ENCODE data around the gene TTYH3. TPM values are rescaled to one million over a fixed set of nuclear protein-coding genes. Genes with fewer than 3 reads are reported as not detected.
"Not testable (repeated sequence)": the region's sequence is repeated elsewhere in the genome, so short reads cannot be mapped to it uniquely, and the experiment has no call there.

Gene TTYH3
- total RNA-seq, 2 donors from 2014 or later: 145 to 152 TPM

DNA sequence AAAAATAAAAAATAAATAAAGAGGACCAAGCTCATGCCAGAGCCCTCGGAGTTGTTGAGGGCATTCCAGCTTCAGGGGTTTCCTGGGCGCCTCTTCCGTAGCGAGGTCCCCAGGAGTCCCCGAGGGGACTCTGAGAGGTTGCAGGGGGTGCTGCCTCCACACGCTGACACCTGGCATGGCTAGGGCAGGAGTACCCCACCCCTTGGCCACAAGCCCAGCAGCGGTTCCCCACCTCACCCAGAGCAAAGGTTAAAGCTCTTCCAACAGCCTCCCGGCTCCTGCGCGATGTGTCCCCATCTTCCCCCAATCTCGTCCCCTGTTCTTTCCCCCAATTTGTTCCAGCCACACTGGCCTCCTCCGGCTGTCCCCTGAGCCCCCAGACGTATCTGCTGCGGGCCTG, 60.8 kb downstream of the TTYH3 start:
- no peaks in the 10 kb centered on the region for H3K9me3 ChIP-seq (ENCODE audit: control insufficient read depth, low read length)
- Mint-ChIP-seq H3K36me3 (ENCODE audit: low read depth) (no peaks in the 10 kb centered on the region), H3K27me3 (ENCODE audit: insufficient read depth) (peaks cover 27% of the 10 kb centered on the region), H3K4me3 (no peak overlapping the region), H3K9me3 (no peaks in the 10 kb centered on the region), H3K27ac (peak overlapping the region; percentile 13), H3K4me1 (peaks cover 6% of the 10 kb centered on the region)
- H3K27ac ChIP-seq (ENCODE audit: low read depth, low read length): no peak overlapping the region
- H3K9ac ChIP-seq (ENCODE audit: extremely low read depth, low read length, poor library complexity, severe bottlenecking): no peak overlapping the region
- no peak for DNase-seq
- 92 to 93% methylated on average over 6 to 14 of the region's 14 CpGs for WGBS, 2 experiments (ENCODE audit: insufficient coverage in 1 of 2, insufficient read length in 1 of 2)
- H3K36me3 ChIP-seq (ENCODE audit: control insufficient read depth, insufficient read depth, low read length): no peaks in the 10 kb centered on the region
- H3K27me3 ChIP-seq (ENCODE audit: control insufficient read depth, insufficient read depth, low read length, poor library complexity, severe bottlenecking): peaks cover 24% of the 10 kb centered on the region
- H3K4me1 ChIP-seq (ENCODE audit: control insufficient read depth, insufficient read depth, low read length): no peaks in the 10 kb centered on the region
- TF ChIP-seq, protein P1, sequence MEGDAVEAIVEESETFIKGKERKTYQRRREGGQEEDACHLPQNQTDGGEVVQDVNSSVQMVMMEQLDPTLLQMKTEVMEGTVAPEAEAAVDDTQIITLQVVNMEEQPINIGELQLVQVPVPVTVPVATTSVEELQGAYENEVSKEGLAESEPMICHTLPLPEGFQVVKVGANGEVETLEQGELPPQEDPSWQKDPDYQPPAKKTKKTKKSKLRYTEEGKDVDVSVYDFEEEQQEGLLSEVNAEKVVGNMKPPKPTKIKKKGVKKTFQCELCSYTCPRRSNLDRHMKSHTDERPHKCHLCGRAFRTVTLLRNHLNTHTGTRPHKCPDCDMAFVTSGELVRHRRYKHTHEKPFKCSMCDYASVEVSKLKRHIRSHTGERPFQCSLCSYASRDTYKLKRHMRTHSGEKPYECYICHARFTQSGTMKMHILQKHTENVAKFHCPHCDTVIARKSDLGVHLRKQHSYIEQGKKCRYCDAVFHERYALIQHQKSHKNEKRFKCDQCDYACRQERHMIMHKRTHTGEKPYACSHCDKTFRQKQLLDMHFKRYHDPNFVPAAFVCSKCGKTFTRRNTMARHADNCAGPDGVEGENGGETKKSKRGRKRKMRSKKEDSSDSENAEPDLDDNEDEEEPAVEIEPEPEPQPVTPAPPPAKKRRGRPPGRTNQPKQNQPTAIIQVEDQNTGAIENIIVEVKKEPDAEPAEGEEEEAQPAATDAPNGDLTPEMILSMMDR (conservative IDR thresholded peaks at IDR 0.05): no peak
- H3K4me3 ChIP-seq (ENCODE audit: low read length): no peak overlapping the region

DNA sequence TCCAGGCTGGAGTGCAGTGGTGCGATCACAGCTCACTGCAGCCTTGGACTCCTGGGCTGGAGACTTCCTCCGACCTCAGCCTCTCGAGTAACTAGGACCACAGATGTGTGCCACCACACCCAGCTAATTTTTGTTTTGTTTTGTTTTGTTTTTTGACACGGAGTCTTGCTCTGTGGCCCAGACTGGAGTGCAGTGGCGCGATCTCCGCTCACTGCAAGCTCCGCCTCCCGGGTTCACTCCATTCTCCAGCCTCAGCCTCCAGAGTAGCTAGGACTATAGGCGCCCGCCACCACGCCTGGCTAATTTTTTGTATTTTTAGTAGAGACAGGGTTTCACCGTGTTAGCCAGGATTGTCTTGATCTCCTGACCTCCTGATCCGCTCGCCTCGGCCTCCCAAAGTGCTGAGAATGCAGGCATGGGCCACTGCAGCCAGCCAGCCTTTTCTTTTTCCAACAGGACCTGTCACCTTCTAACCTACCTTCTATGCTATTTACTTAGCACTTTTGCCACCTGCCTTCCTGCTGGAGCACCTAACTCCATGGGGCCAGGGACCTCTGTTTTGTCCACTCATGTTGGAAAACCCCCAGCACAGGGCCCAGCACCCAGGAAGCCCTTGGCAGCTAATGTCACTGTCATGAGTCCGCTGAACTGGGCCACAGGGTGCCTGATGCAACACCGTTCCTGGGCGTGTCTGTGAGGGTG, 61.8 kb downstream of the TTYH3 start:
- not testable (repeated sequence) for H3K9me3 ChIP-seq (ENCODE audit: control insufficient read depth, low read length); DNase-seq; H3K9ac ChIP-seq (ENCODE audit: extremely low read depth, low read length, poor library complexity, severe bottlenecking); H3K36me3 ChIP-seq (ENCODE audit: control insufficient read depth, insufficient read depth, low read length); H3K27ac ChIP-seq (ENCODE audit: low read depth, low read length); H3K27ac Mint-ChIP-seq; H3K9me3 Mint-ChIP-seq; H3K4me1 Mint-ChIP-seq; H3K4me3 Mint-ChIP-seq; H3K4me3 ChIP-seq (ENCODE audit: low read length); H3K4me1 ChIP-seq (ENCODE audit: control insufficient read depth, insufficient read depth, low read length); H3K36me3 Mint-ChIP-seq (ENCODE audit: low read depth)
- H3K27me3 Mint-ChIP-seq (ENCODE audit: insufficient read depth): peaks cover 21% of the 10 kb centered on the region
- peaks cover 15% of the 10 kb centered on the region for H3K27me3 ChIP-seq (ENCODE audit: control insufficient read depth, insufficient read depth, low read length, poor library complexity, severe bottlenecking)
- 93 to 97% methylated on average over 16 to 18 of the region's 19 CpGs for WGBS, 2 experiments (ENCODE audit: insufficient coverage in 1 of 2, insufficient read length in 1 of 2)

DNA sequence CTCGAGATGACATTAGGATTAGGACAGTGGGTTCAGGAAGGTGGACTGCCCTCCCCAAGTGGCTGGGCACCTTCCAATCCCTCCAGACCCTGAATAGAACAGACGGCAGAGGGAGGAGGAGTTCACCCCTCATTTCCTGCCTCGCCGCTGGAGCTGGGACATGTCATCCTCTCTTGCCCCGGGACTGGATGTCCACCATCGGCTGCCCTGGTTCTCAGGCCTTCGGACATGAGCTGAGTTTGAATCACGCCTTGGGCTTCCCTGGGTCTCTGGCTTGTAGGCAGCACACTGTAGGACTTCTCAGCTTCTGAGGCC, 62.3 kb downstream of the TTYH3 start:
- H3K36me3 Mint-ChIP-seq (ENCODE audit: low read depth); H3K9me3 Mint-ChIP-seq; DNase-seq; H3K4me1 ChIP-seq (ENCODE audit: control insufficient read depth, insufficient read depth, low read length); H3K4me3 ChIP-seq (ENCODE audit: low read length); H3K36me3 ChIP-seq (ENCODE audit: control insufficient read depth, insufficient read depth, low read length); H3K9ac ChIP-seq (ENCODE audit: extremely low read depth, low read length, poor library complexity, severe bottlenecking); H3K27ac Mint-ChIP-seq; H3K27ac ChIP-seq (ENCODE audit: low read depth, low read length); H3K4me3 Mint-ChIP-seq; H3K4me1 Mint-ChIP-seq; H3K9me3 ChIP-seq (ENCODE audit: control insufficient read depth, low read length): not testable (repeated sequence)
- H3K27me3 ChIP-seq (ENCODE audit: control insufficient read depth, insufficient read depth, low read length, poor library complexity, severe bottlenecking): peaks cover 10% of the 10 kb centered on the region
- H3K27me3 Mint-ChIP-seq (ENCODE audit: insufficient read depth): peaks cover 16% of the 10 kb centered on the region
- 83 to 93% methylated on average over 1 to 8 of the region's 8 CpGs for WGBS, 2 experiments (ENCODE audit: insufficient coverage in 1 of 2, insufficient read length in 1 of 2)

DNA sequence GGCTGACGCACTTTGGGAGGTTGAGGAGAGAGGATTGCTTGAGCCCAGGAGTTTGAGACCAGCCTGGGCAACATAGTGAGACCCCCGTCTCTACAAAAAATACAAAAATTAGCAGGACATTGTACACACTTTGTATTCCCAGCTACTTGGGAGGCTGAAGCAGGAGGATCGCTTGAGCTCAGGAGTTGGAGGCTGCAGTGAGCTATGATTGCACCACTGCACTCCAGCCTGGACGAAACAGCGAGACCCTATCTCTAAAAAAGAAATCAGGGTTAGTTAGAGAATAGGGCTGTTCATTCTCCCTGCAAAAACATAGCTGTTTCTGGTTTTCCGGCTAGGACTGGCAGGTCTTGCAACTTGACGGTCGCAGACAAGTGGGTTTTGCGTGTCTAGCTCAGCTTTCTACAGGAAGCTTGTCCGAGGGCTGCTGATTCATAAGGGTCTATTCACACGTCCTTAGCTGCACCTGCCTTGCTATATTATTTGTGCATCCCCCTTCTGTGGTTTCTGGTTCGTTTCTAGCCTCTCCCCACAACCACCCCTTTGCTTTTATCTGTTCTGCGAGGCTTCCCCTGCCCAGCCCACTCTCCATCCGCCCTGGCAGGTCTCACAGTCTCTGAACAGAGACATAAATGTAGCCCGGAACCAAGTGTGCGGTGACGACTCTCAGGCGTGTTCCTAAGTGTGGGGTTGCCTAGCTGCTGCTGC, 66.9 kb downstream of the TTYH3 start:
- no peaks in the 10 kb centered on the region for H3K27me3 ChIP-seq (ENCODE audit: control insufficient read depth, insufficient read depth, low read length, poor library complexity, severe bottlenecking)
- Mint-ChIP-seq H3K4me1 (no peaks in the 10 kb centered on the region), H3K9me3 (no peaks in the 10 kb centered on the region), H3K27ac (no peak overlapping the region), H3K4me3 (no peak overlapping the region), H3K27me3 (ENCODE audit: insufficient read depth) (no peaks in the 10 kb centered on the region), H3K36me3 (ENCODE audit: low read depth) (no peaks in the 10 kb centered on the region)
- no peak overlapping the region for H3K4me3 ChIP-seq (ENCODE audit: low read length)
- no peaks in the 10 kb centered on the region for H3K4me1 ChIP-seq (ENCODE audit: control insufficient read depth, insufficient read depth, low read length)
- H3K9ac ChIP-seq (ENCODE audit: extremely low read depth, low read length, poor library complexity, severe bottlenecking): no peak overlapping the region
- H3K27ac ChIP-seq (ENCODE audit: low read depth, low read length): no peak overlapping the region
- 88 to 91% methylated on average over 15 to 18 of the region's 18 CpGs for whole genome bisulfite sequencing, 2 experiments (ENCODE audit: insufficient coverage in 1 of 2, insufficient read length in 1 of 2)
- TF ChIP-seq, protein P1 (conservative IDR thresholded peaks at IDR 0.05): no peak
- no peaks in the 10 kb centered on the region for H3K9me3 ChIP-seq (ENCODE audit: control insufficient read depth, low read length)
- DNase-seq: peak; percentile 41
- no peaks in the 10 kb centered on the region for H3K36me3 ChIP-seq (ENCODE audit: control insufficient read depth, insufficient read depth, low read length)

Measured in endodermal cell (in vitro differentiated cells).